Measurements from ENCODE around the gene SORT1.

The SORT1 gene

DNA sequence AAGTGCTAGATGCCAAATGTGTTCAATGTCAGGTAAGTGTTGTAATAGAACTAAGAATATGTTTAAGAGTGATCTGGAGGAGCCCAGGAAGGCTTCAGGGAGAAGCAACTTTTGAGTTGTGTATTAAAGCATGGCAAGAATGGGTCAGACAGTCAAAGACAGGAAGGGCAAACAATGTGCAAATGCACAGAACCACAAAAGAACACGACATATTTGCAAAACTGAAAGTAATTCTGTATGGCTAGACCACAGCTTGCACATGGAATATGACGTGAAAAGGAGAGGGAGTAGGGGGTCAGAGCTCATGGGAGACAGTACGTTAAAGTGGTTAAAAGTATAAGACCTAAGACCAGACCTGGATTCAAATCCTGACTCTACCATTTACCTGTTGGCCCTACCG is 7.1 kb upstream of the SORT1 start:
- peaks cover 5% of the 10 kb centered on the region; the same call in 1 of the 2 replicates for H3K79me2 ChIP-seq (ENCODE audit: insufficient read depth, low read length)
- peaks cover 32% of the 10 kb centered on the region for H3F3A ChIP-seq (ENCODE audit: insufficient read depth)
- 0 out of 2 replicates have a peak, but pooled peaks cover 4% of the 10 kb centered on the region for H4K20me1 ChIP-seq (ENCODE audit: low read depth, low read length)
- peaks cover 33% of the 10 kb centered on the region for H3K36me3 ChIP-seq (ENCODE audit: low read length)
- no peak overlapping the region for H3K4me3 ChIP-seq (ENCODE audit: insufficient read depth, low read length, poor library complexity, severe bottlenecking)
- no peak overlapping the region for H3K4me2 ChIP-seq (ENCODE audit: low read depth, low read length, poor library complexity, severe bottlenecking)
- no peaks in the 10 kb centered on the region for H3K9me3 ChIP-seq (ENCODE audit: insufficient read depth, low read length)
- no peaks in the 10 kb centered on the region for H3K9me2 ChIP-seq (replicated peaks; ENCODE audit: insufficient read depth, low read length)
- no peak for TF ChIP-seq EZH2phosphoT487 (conservative IDR thresholded peaks at IDR 0.05; ENCODE audit: low read length)
- TF ChIP-seq, protein P1, sequence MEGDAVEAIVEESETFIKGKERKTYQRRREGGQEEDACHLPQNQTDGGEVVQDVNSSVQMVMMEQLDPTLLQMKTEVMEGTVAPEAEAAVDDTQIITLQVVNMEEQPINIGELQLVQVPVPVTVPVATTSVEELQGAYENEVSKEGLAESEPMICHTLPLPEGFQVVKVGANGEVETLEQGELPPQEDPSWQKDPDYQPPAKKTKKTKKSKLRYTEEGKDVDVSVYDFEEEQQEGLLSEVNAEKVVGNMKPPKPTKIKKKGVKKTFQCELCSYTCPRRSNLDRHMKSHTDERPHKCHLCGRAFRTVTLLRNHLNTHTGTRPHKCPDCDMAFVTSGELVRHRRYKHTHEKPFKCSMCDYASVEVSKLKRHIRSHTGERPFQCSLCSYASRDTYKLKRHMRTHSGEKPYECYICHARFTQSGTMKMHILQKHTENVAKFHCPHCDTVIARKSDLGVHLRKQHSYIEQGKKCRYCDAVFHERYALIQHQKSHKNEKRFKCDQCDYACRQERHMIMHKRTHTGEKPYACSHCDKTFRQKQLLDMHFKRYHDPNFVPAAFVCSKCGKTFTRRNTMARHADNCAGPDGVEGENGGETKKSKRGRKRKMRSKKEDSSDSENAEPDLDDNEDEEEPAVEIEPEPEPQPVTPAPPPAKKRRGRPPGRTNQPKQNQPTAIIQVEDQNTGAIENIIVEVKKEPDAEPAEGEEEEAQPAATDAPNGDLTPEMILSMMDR (IDR thresholded peaks at IDR 0.05; ENCODE audit: insufficient read depth, low read length, poor library complexity, severe bottlenecking), result no peak
- H3K27ac ChIP-seq (ENCODE audit: low read depth, low read length), result no peak overlapping the region
- H3K27me3 ChIP-seq (ENCODE audit: low read length), result no peaks in the 10 kb centered on the region
- H2AFZ ChIP-seq (ENCODE audit: low read depth, low read length, severe bottlenecking), result no peak overlapping the region
- H3K9ac ChIP-seq (ENCODE audit: low read length), result no peak overlapping the region

DNA sequence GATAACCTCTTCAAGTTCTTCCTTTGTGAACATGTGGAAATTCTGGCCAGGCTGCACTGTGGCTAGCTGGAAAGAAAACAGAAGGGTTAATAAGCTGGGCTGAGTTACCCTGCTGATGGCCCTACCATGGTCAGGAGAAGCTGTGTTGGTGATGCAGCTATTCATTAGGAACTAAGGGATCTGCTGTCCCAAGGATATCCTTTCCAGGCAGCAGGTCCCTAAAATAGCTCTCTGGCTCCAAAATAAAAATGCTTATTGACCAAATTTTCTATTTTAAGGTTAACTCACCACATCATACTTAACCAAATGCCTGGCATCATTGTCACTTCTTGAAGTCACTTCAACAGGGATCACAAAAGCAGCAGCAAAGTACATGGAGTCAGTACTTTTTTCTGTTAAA is 4.3 kb upstream of the SORT1 start:
- no peak overlapping the region for H3K4me2 ChIP-seq (ENCODE audit: low read depth, low read length, poor library complexity, severe bottlenecking)
- H3F3A ChIP-seq (ENCODE audit: insufficient read depth), result peaks cover 49% of the 10 kb centered on the region
- H3K9ac ChIP-seq (ENCODE audit: low read length), result no peak overlapping the region
- TF ChIP-seq, protein P1 (IDR thresholded peaks at IDR 0.05; ENCODE audit: insufficient read depth, low read length, poor library complexity, severe bottlenecking), result no peak
- TF ChIP-seq EZH2phosphoT487 (conservative IDR thresholded peaks at IDR 0.05; ENCODE audit: low read length), result no peak
- no peaks in the 10 kb centered on the region for H3K9me2 ChIP-seq (replicated peaks; ENCODE audit: insufficient read depth, low read length)
- no peaks in the 10 kb centered on the region for H3K9me3 ChIP-seq (ENCODE audit: insufficient read depth, low read length)
- no peak overlapping the region for H3K4me3 ChIP-seq (ENCODE audit: insufficient read depth, low read length, poor library complexity, severe bottlenecking)
- H4K20me1 ChIP-seq (ENCODE audit: low read depth, low read length), result 0 out of 2 replicates have a peak, but pooled peaks cover 4% of the 10 kb centered on the region
- H3K79me2 ChIP-seq (ENCODE audit: insufficient read depth, low read length), result peaks cover 5% of the 10 kb centered on the region; the same call in 1 of the 2 replicates
- H3K27me3 ChIP-seq (ENCODE audit: low read length), result no peaks in the 10 kb centered on the region
- H3K27ac ChIP-seq (ENCODE audit: low read depth, low read length), result no peak overlapping the region
- H2AFZ ChIP-seq (ENCODE audit: low read depth, low read length, severe bottlenecking), result no peak overlapping the region
- peaks cover 24% of the 10 kb centered on the region for H3K36me3 ChIP-seq (ENCODE audit: low read length)

DNA sequence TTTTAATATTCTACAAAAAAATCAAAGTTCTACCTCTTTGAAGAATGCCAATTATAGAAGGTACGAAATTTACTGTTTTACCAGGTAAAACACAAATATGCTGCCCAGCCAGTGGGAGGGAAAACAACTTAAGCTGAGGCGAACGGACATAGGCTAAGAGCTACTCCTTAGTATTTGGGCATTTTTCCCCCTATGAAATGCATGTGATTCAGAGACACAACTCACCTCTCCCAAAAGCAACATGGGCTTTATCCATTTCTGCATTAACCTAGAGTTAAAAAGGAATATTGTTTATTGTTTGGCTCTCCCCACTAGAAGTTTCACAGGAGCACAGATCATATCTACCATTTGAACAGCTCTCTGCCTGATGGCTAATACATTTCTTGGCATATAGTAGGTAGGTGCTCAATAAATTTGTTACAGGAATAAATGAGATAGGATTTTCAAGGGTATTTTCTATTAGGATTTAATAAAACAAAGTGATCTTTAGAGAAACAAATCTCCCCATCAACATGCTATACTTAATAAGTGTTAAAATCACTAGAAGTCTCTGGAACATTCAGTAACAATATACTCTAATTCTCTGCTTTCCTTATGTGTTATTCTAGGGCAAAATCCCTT is 2.4 kb upstream of the SORT1 start:
- H3K79me2 ChIP-seq (ENCODE audit: insufficient read depth, low read length), result peaks cover 5% of the 10 kb centered on the region; the same call in 1 of the 2 replicates
- peaks cover 49% of the 10 kb centered on the region for H3F3A ChIP-seq (ENCODE audit: insufficient read depth)
- H4K20me1 ChIP-seq (ENCODE audit: low read depth, low read length), result 0 out of 2 replicates have a peak, but pooled peaks cover 4% of the 10 kb centered on the region
- H3K27me3 ChIP-seq (ENCODE audit: low read length), result no peaks in the 10 kb centered on the region
- no peak overlapping the region for H3K4me2 ChIP-seq (ENCODE audit: low read depth, low read length, poor library complexity, severe bottlenecking)
- H2AFZ ChIP-seq (ENCODE audit: low read depth, low read length, severe bottlenecking), result no peak overlapping the region
- no peaks in the 10 kb centered on the region for H3K9me3 ChIP-seq (ENCODE audit: insufficient read depth, low read length)
- H3K27ac ChIP-seq (ENCODE audit: low read depth, low read length), result no peak overlapping the region
- H3K9ac ChIP-seq (ENCODE audit: low read length), result no peak overlapping the region
- H3K9me2 ChIP-seq (replicated peaks; ENCODE audit: insufficient read depth, low read length), result no peaks in the 10 kb centered on the region
- TF ChIP-seq EZH2phosphoT487 (conservative IDR thresholded peaks at IDR 0.05; ENCODE audit: low read length), result no peak
- TF ChIP-seq, protein P1 (IDR thresholded peaks at IDR 0.05; ENCODE audit: insufficient read depth, low read length, poor library complexity, severe bottlenecking), result no peak
- H3K4me3 ChIP-seq (ENCODE audit: insufficient read depth, low read length, poor library complexity, severe bottlenecking), result no peak overlapping the region
- H3K36me3 ChIP-seq (ENCODE audit: low read length), result peaks cover 18% of the 10 kb centered on the region; the same call in 1 of the 2 replicates

All from SU-DHL-6 (cell line).